Gastroesophageal sphincter (tissue), 4 donors: ENCODE measurements around the gene PDE2A. TPM values are rescaled to one million over a fixed set of nuclear protein-coding genes. Genes with fewer than 3 reads are reported as not detected.

Source experiments
- ATAC-seq: fragments of 150-250 bp; one replicate; pipeline ENCODE4 v1.9.1; 2016; ENCODE audit warnings: mild to moderate bottlenecking, moderate library complexity
- H3K27ac ChIP-seq, 4 donors: fragments of 200-600 bp; sonication (generic) in 3 of 4; 1 replicate in 3 of 4; 2 replicates in 1 of 4; pipeline ENCODE4 v1.5.1; 2016 to 2019
- H3K27me3 ChIP-seq: fragments of 200-600 bp; sonication (generic); one replicate; pipeline ENCODE4 v1.5.1; 2019
- H3K36me3 ChIP-seq, 2 donors: fragments of 200-600 bp; sonication (generic); one replicate each; pipeline ENCODE4 v1.5.1; 2019; ENCODE audit warnings: control low read depth in 1 of 2
- H3K4me1 ChIP-seq, 3 donors: fragments of 200-600 bp; sonication (generic); 1 replicate in 2 of 3; 2 replicates in 1 of 3; pipeline ENCODE4 v1.5.1; 2016 to 2019; ENCODE audit warnings: control low read depth in 2 of 3
- H3K4me3 ChIP-seq, 2 donors: fragments of 200-600 bp; sonication (generic); one replicate each; pipeline ENCODE4 v1.5.1; 2019; ENCODE audit warnings: mild to moderate bottlenecking in 1 of 2, moderate library complexity in 1 of 2
- H3K9me3 ChIP-seq, 3 donors: fragments of 200-600 bp; sonication (generic); one replicate each; pipeline ENCODE4 v1.5.1; 2017 to 2019; ENCODE audit warnings: control low read depth in 2 of 3
- CTCF ChIP-seq, 4 experiments: fragments of 200-600 bp in 2 of 4; fragments of 450-650 bp in 2 of 4; sonication (generic) in 1 of 4; IDR thresholded peaks; one replicate each; pipeline ENCODE4 v1.5.1; 2017 to 2019; ENCODE audit warnings: antibody characterized with exemption in 4 of 4, mild to moderate bottlenecking in 2 of 4, moderate library complexity in 2 of 4
- EP300 ChIP-seq: sonication (generic); formaldehyde crosslinking; IDR thresholded peaks from one replicate; pipeline ENCODE4 v1.6.1; 2017; ENCODE audit warnings: antibody characterized with exemption, mild to moderate bottlenecking
- POLR2A ChIP-seq, 2 donors: fragments of 450-650 bp; IDR thresholded peaks; one replicate each; pipeline ENCODE4 v1.6.1; 2017; ENCODE audit warnings: antibody characterized with exemption in 2 of 2, mild to moderate bottlenecking in 2 of 2, moderate library complexity in 1 of 2
- POLR2AphosphoS5 ChIP-seq: sonication (generic); formaldehyde crosslinking; IDR thresholded peaks from one replicate; pipeline ENCODE4 v1.6.1; 2017; ENCODE audit warnings: antibody characterized with exemption
- WGBS, 2 donors: methylation state at CpG; one replicate each; pipeline ENCODE4 v1.1.5; 2018; ENCODE audit warnings: low coverage in 1 of 2; 5-methylcytosine and 5-hydroxymethylcytosine counted together
- total RNA-seq, 4 donors: library from RNA; depleted of rRNA; stranded (reverse); fragments of >200 nt; gene quantifications; one replicate each; pipeline ENCODE4 v1.1.0, GENCODE V29; 2016

Gene PDE2A
- total RNA-seq, 4 donors from 2014 or later: 31.6 to 54.2 (median 35.4) TPM

GRCh38 chr11:72544589-72544988 is 129.6 kb downstream of the PDE2A start:
- 77 to 89% methylated on average over 3 to 4 of the region's 4 CpGs for WGBS, 2 donors
- no peak for ATAC-seq
- no peaks in the 10 kb centered on the region for H3K9me3 ChIP-seq
- TF ChIP-seq CTCF (IDR thresholded peaks at IDR 0.05) (no peak), EP300 (no peak), POLR2AphosphoS5 (no peak), POLR2A (IDR thresholded peaks at IDR 0.05) (no peak)
- no peak overlapping the region for H3K4me3 ChIP-seq
- peaks cover 30% of the 10 kb centered on the region for H3K27me3 ChIP-seq
- H3K36me3 ChIP-seq: no peaks in the 10 kb centered on the region
- H3K27ac ChIP-seq: no peak overlapping the region
- H3K4me1 ChIP-seq: no peaks in the 10 kb centered on the region

- Histone ChIP-seq H3K4me1 (no peaks in the 10 kb centered on the region), H3K4me3 (no peak overlapping the region), H3K27ac (no peak overlapping the region), H3K27me3 (peaks cover 30% of the 10 kb centered on the region), H3K9me3 (no peaks in the 10 kb centered on the region), H3K36me3 (no peaks in the 10 kb centered on the region)
- WGBS, 2 donors: 87 to 100% methylated on average over 2 to 3 of the region's 6 CpGs
- no peak for ATAC-seq
- no peak for TF ChIP-seq CTCF (IDR thresholded peaks at IDR 0.05)
- TF ChIP-seq POLR2A (IDR thresholded peaks at IDR 0.05): no peak
- no peak for TF ChIP-seq EP300
- TF ChIP-seq POLR2AphosphoS5: no peak
Observed at GRCh38 chr11:72543849-72544542, 130.2 kb downstream of the PDE2A start.

GRCh38 chr11:72541257-72541974 is 132.8 kb downstream of the PDE2A start:
- no peak for TF ChIP-seq POLR2A (IDR thresholded peaks at IDR 0.05)
- no peak for TF ChIP-seq CTCF (IDR thresholded peaks at IDR 0.05)
- no peak for TF ChIP-seq EP300
- no peak for TF ChIP-seq POLR2AphosphoS5
- no peak for ATAC-seq
- 89 to 93% methylated on average over 4 of the region's 4 CpGs for WGBS, 2 donors
- H3K36me3 ChIP-seq: no peaks in the 10 kb centered on the region
- H3K4me3 ChIP-seq: no peak overlapping the region
- H3K9me3 ChIP-seq: no peaks in the 10 kb centered on the region
- no peak overlapping the region for H3K27ac ChIP-seq
- H3K4me1 ChIP-seq: no peaks in the 10 kb centered on the region
- H3K27me3 ChIP-seq: peaks cover 44% of the 10 kb centered on the region

- no peaks in the 10 kb centered on the region for H3K36me3 ChIP-seq
- no peak overlapping the region for H3K4me3 ChIP-seq
- no peaks in the 10 kb centered on the region for H3K4me1 ChIP-seq
- H3K9me3 ChIP-seq: no peaks in the 10 kb centered on the region
- WGBS, 2 donors: 42 to 89% methylated on average over 1 to 2 of the region's 2 CpGs
- H3K27ac ChIP-seq: no peak overlapping the region
- TF ChIP-seq POLR2AphosphoS5: no peak
- no peak for TF ChIP-seq EP300
- ATAC-seq: no peak
- peaks cover 33% of the 10 kb centered on the region for H3K27me3 ChIP-seq
Observed at GRCh38 chr11:72537051-72537450, 137.2 kb downstream of the PDE2A start.

GRCh38 chr11:72535194-72535547 is 139.1 kb downstream of the PDE2A start:
- ATAC-seq: no peak
- H3K27ac ChIP-seq: no peak overlapping the region
- TF ChIP-seq POLR2A (IDR thresholded peaks at IDR 0.05) (no peak), CTCF (IDR thresholded peaks at IDR 0.05) (no peak), EP300 (no peak), POLR2AphosphoS5 (no peak)
- H3K36me3 ChIP-seq: no peaks in the 10 kb centered on the region
- H3K4me1 ChIP-seq: no peaks in the 10 kb centered on the region
- H3K9me3 ChIP-seq: no peaks in the 10 kb centered on the region
- 6 to 17% methylated on average over 2 of the region's 3 CpGs for WGBS, 2 donors
- H3K27me3 ChIP-seq: peaks cover 27% of the 10 kb centered on the region
- no peak overlapping the region for H3K4me3 ChIP-seq
